ENCODE measurements around the gene PRDM15.

PRDM15 gene

GRCh38 chr21:41843584-41843983 is 35.6 kb downstream of the PRDM15 start:
- DNase-seq = no peak
- no peak for ATAC-seq

- DNase-seq (no peak), ATAC-seq (no peak)
Measured at GRCh38 chr21:41840880-41841279, 38.3 kb downstream of the PRDM15 start.

GRCh38 chr21:41839387-41840000 is 39.6 kb downstream of the PRDM15 start:
- no peak for ATAC-seq
- DNase-seq = no peak

- no peak for ATAC-seq
Measured at GRCh38 chr21:41837756-41838297, 41.3 kb downstream of the PRDM15 start.

GRCh38 chr21:41836166-41837015 is 42.8 kb downstream of the PRDM15 start:
- no peak for DNase-seq
- ATAC-seq = no peak

More at GRCh38 chr21:41837756-41838297, 41.3 kb downstream of the PRDM15 start:
- no peak for DNase-seq

DNA sequence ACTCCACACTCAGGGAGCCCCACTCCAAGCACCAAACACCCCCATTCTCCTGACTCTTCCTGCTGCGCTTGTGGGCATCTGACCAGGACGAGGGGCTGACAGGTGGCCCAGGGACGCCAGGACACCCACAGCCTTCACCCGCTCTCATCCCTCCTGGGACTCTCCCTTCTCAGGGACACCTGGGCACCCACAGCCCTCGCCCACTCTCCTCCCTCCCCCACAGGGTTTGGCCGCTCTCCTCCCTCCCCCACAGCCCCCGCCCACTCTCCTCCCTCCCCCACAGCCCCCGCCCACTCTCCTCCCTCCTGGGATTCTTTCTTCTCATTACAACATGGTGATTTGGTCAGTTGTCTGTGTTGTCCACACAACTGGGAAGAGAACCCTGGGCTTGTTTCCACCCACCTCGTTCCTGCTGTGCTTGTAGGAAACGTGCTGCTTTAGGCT is 43.4 kb downstream of the PRDM15 start:
- ATAC-seq (no peak), DNase-seq (no peak)

GRCh38 chr21:41834926-41835663 is 44.0 kb downstream of the PRDM15 start:
- ATAC-seq = no peak

GRCh38 chr21:41834252-41834925 is 44.8 kb downstream of the PRDM15 start:
- no peak for ATAC-seq
- no peak for DNase-seq

More at GRCh38 chr21:41834926-41835663, 44.0 kb downstream of the PRDM15 start:
- DNase-seq = no peak

GRCh38 chr21:41833497-41834115 is 45.5 kb downstream of the PRDM15 start:
- no peak for DNase-seq
- no peak for ATAC-seq

GRCh38 chr21:41832596-41833496 is 46.3 kb downstream of the PRDM15 start:
- ATAC-seq = no peak

GRCh38 chr21:41831866-41832595 is 47.1 kb downstream of the PRDM15 start:
- DNase-seq (no peak), ATAC-seq (no peak)

More at GRCh38 chr21:41832596-41833496, 46.3 kb downstream of the PRDM15 start:
- no peak for DNase-seq

DNA sequence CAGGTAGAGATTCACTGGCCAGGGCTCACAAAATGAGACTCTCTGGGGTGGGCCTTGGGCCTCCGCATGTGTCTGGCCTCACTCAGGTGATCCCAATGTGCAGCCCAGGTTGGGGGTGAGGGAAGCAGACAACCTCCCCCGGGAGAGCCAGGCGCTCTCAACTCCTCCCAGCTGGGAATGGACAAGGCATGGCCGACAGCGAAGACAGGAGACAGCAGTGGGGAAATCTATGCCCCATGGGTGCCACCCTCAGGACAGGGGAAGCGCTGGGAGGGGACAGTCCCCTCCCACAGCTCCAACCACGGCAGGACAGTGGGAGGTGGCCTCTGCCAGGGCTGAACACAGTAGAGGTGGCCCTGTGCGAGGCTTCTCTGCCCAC is 47.7 kb downstream of the PRDM15 start:
- DNase-seq = no peak
- no peak for ATAC-seq

DNA sequence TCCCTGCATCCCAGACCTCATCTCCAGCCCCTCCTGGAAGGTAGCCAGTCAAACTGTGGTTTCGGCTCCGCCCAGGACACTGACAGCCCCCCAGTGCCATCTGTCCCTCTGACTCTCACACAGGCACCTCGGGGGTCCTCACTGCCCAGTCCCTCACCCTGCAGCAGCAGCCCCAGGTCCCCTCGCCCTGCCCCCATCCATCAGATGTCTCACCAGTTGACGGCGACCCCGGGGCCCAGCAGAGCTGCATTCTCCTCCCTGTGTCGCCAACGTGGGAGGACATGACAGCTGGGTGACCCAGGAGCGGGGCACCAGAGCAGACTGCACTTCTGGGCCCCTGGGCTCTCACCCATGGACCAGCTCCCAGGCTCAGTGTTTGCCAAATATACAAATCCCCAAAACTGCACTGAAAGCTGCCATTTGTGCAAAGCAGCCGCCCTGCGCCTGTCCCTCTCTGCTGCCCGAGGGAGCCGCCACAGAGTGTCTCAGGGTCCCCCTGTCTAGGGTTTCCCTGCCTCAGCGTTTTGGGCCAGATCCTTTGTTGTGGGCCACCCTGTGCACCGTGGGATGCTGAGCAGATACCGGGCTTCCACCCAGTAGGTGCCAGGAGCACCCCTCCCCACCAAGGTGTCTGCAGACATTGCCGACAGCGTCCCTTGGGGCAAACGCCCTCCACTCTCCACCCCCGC is 48.2 kb downstream of the PRDM15 start:
- DNase-seq = no peak
- no peak for ATAC-seq

DNA sequence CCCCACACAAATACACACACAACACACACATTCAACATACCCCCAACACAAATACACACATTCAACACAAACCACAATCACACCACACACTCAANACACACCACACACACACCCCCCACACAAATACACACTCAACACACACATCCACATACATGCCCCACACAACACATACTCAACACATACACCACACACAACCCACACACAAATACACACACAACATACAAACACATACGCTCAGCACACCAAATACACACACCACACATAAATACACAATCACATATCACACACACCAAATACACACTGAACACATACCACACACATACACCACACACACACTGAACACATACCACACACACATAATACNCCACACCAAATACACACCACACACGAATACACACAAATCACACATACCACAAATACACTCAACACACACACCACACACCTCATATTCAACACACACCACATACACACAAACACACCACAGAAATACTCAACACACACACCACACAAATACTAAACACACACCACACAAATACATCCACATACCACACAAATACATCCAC is 48.9 kb downstream of the PRDM15 start:
- no peak for ATAC-seq
- no peak for DNase-seq

- no peak for DNase-seq
Measured at GRCh38 chr21:41828884-41829360, 50.2 kb downstream of the PRDM15 start.

GRCh38 chr21:41827951-41828883 is 50.9 kb downstream of the PRDM15 start:
- no peak for DNase-seq
- no peak for ATAC-seq

More at GRCh38 chr21:41828884-41829360, 50.2 kb downstream of the PRDM15 start:
- ATAC-seq = no peak

- DNase-seq = no peak
- no peak for ATAC-seq
Measured at GRCh38 chr21:41825881-41826280, 53.3 kb downstream of the PRDM15 start.
